ENCODE data around the gene FAM120A. TPM values are rescaled to one million over a fixed set of nuclear protein-coding genes. Genes with fewer than 3 reads are reported as not detected.

FAM120A gene
- total RNA-seq, 4 donors from 2014 or later: 67.5 to 108 (median 89.8) TPM

DNA sequence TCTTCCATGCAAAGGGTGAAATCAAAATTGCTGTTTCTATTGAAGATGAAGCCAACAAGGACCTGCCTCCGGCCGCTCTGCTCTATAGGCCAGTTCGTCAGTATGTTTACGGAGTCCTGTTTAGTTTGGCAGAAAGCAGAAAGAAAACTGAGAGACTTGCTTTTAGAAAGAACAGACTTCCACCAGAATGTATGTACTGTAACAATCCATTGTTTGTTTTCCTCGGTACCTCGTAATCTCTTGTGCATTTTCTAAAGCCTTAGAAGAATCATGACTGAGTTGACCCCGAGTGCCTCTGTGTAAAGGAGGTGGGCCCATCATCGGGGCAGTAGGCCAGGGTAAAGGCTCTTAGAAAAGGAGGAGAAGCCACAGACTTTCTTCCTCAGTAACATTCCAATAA lies 80.7 kb downstream of the FAM120A start:
- Histone ChIP-seq H3K4me3 (no peak overlapping the region), H3K27ac (no peak overlapping the region), H3K9me3 (no peaks in the 10 kb centered on the region), H3K27me3 (no peaks in the 10 kb centered on the region), H3K4me1 (peaks cover 3% of the 10 kb centered on the region), H3K36me3 (peaks cover 69% of the 10 kb centered on the region)
- 93% methylated on average over 8 of the region's 8 CpGs for WGBS
- TF ChIP-seq EP300 (IDR thresholded peaks at IDR 0.05) (no peak), POLR2A (IDR thresholded peaks at IDR 0.05) (no peak), POLR2AphosphoS5 (IDR thresholded peaks at IDR 0.05) (no peak)
- TF ChIP-seq, protein P1, sequence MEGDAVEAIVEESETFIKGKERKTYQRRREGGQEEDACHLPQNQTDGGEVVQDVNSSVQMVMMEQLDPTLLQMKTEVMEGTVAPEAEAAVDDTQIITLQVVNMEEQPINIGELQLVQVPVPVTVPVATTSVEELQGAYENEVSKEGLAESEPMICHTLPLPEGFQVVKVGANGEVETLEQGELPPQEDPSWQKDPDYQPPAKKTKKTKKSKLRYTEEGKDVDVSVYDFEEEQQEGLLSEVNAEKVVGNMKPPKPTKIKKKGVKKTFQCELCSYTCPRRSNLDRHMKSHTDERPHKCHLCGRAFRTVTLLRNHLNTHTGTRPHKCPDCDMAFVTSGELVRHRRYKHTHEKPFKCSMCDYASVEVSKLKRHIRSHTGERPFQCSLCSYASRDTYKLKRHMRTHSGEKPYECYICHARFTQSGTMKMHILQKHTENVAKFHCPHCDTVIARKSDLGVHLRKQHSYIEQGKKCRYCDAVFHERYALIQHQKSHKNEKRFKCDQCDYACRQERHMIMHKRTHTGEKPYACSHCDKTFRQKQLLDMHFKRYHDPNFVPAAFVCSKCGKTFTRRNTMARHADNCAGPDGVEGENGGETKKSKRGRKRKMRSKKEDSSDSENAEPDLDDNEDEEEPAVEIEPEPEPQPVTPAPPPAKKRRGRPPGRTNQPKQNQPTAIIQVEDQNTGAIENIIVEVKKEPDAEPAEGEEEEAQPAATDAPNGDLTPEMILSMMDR (IDR thresholded peaks at IDR 0.05): no peak
- no peak for DNase-seq (ENCODE audit: low spot score in 2 of 2)

DNA sequence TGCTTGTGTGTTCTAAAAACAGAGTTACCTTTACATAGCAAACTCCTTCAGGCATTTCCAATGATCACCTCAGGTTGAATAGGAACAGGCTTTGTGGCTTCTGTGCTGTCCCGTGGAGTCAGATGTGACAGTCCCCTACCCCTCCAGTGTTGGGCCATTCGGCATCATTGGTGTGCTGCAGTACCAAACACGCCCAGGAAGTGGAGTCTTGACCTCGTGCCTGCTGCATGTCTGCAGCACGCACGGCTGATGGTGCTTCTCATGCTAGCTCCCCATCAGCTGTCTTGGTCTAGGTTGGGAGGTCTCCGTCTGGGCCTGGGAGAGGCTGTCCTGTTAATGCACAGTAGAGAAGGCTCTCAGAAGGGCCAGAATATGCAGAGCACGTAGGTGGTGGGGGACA lies 82.4 kb downstream of the FAM120A start:
- no peak for TF ChIP-seq POLR2A (IDR thresholded peaks at IDR 0.05)
- TF ChIP-seq, protein P1 (IDR thresholded peaks at IDR 0.05): no peak
- no peak for TF ChIP-seq POLR2AphosphoS5 (IDR thresholded peaks at IDR 0.05)
- no peak for TF ChIP-seq EP300 (IDR thresholded peaks at IDR 0.05)
- DNase-seq (ENCODE audit: low spot score in 2 of 2): no peak
- H3K27ac ChIP-seq: no peak overlapping the region
- no peak overlapping the region for H3K4me3 ChIP-seq
- H3K36me3 ChIP-seq: peaks cover 62% of the 10 kb centered on the region
- peaks cover 3% of the 10 kb centered on the region for H3K4me1 ChIP-seq
- no peaks in the 10 kb centered on the region for H3K27me3 ChIP-seq
- WGBS: 93% methylated on average over 8 of the region's 8 CpGs
- no peaks in the 10 kb centered on the region for H3K9me3 ChIP-seq

DNA sequence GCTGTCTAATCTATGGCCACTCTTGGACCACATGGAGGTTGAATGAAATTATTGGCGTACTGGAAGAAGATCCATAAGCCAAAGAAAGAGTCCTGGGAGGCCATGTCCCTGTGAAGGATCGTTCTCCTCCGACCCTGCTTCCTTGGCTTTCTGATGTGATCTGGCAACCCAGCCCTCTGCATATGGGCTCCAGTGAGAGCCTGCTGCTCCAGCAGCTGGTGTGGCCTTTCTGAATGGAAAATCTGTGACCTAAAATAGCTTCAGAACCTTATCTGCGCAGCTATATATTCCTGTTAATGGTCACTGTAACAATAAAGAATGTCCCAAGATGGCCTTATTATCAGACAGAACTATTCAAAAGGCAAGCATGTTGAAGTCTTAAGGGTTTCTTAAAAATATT lies 84.7 kb downstream of the FAM120A start:
- H3K36me3 ChIP-seq: peaks cover 52% of the 10 kb centered on the region
- DNase-seq (ENCODE audit: low spot score in 2 of 2): no peak
- H3K4me3 ChIP-seq: no peak overlapping the region
- no peak overlapping the region for H3K27ac ChIP-seq
- H3K4me1 ChIP-seq: peaks cover 3% of the 10 kb centered on the region
- WGBS: 81% methylated on average over 4 of the region's 4 CpGs
- H3K27me3 ChIP-seq: no peaks in the 10 kb centered on the region
- TF ChIP-seq, protein P1 (IDR thresholded peaks at IDR 0.05): no peak
- TF ChIP-seq EP300 (IDR thresholded peaks at IDR 0.05) (no peak), POLR2A (IDR thresholded peaks at IDR 0.05) (no peak), POLR2AphosphoS5 (IDR thresholded peaks at IDR 0.05) (no peak)
- no peaks in the 10 kb centered on the region for H3K9me3 ChIP-seq

DNA sequence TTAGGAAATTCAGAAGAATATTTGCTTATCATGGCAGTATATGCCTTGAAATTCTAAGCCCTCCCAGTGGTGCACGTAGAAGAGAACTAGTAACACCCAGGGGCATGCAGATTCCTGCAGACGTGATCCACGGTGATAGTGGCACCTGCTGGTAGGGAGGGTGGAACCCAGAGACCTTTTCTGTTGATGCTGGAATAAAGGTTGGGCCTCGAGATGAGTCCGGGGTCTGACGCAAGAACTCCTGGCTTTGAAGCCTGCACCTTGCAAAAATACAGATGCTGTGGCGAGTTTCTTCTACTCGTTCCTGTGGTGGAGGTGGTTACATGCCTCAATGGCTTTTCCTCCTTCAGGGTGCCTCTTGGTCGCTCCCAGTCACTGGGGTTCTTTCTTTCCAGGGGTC lies 85.4 kb downstream of the FAM120A start:
- TF ChIP-seq EP300 (IDR thresholded peaks at IDR 0.05) (no peak), POLR2AphosphoS5 (IDR thresholded peaks at IDR 0.05) (no peak), POLR2A (IDR thresholded peaks at IDR 0.05) (no peak)
- TF ChIP-seq, protein P1 (IDR thresholded peaks at IDR 0.05): no peak
- H3K4me1 ChIP-seq: no peaks in the 10 kb centered on the region
- no peak for DNase-seq (ENCODE audit: low spot score in 2 of 2)
- H3K4me3 ChIP-seq: no peak overlapping the region
- H3K36me3 ChIP-seq: peaks cover 46% of the 10 kb centered on the region
- no peaks in the 10 kb centered on the region for H3K9me3 ChIP-seq
- H3K27ac ChIP-seq: no peak overlapping the region
- 74% methylated on average over 9 of the region's 9 CpGs for WGBS
- H3K27me3 ChIP-seq: no peaks in the 10 kb centered on the region

DNA sequence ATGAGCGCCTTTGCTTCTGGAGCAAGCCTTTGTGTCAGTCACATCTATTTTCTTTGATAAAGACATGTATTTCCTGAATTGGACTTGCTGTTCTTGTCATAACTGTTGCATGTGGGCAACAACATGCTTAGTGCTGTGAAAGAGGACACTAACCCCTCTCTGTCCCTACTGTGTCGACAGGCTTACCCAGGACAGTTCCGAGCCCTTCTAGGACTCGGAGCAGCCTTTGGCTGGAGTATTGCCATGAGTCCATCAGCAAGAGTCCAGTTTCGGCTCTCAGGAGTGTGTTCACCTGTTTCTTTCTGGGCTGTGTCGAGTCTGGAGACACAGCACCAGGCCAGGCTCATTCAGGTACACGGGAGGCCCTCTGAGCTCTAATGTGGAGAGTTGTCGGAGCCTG lies 88.8 kb downstream of the FAM120A start:
- Histone ChIP-seq H3K4me1 (peaks cover 3% of the 10 kb centered on the region), H3K4me3 (no peak overlapping the region), H3K9me3 (no peaks in the 10 kb centered on the region), H3K27me3 (no peaks in the 10 kb centered on the region), H3K36me3 (peaks cover 36% of the 10 kb centered on the region), H3K27ac (no peak overlapping the region)
- TF ChIP-seq POLR2A (IDR thresholded peaks at IDR 0.05): no peak
- TF ChIP-seq EP300 (IDR thresholded peaks at IDR 0.05): no peak
- no peak for TF ChIP-seq POLR2AphosphoS5 (IDR thresholded peaks at IDR 0.05)
- WGBS: 89% methylated on average over 8 of the region's 8 CpGs
- DNase-seq (ENCODE audit: low spot score in 2 of 2): no peak

DNA sequence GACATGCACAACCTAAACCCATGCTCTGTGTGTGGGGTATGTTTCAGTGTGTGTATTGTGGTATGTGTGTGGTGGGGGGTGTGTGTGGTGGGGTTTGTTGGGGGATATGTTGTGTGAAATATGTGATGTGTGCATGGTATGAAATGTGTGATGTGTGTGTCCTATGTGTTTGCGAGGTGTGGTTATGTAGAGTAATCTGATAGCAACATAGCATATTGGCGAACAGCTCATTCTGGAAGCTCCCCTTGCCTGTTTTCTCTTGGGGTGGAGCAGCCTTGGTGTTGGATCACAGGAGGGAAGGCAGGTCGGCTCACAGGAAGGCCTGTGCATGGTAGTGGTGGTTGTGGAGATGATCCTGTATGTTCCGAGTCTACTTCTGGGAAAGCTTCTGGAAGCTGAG lies 89.5 kb downstream of the FAM120A start:
- DNase-seq (ENCODE audit: low spot score in 2 of 2): no peak
- H3K27me3 ChIP-seq: no peaks in the 10 kb centered on the region
- TF ChIP-seq POLR2AphosphoS5 (IDR thresholded peaks at IDR 0.05) (no peak), POLR2A (IDR thresholded peaks at IDR 0.05) (no peak), EP300 (IDR thresholded peaks at IDR 0.05) (no peak)
- TF ChIP-seq, protein P1 (IDR thresholded peaks at IDR 0.05): no peak
- H3K9me3 ChIP-seq: no peaks in the 10 kb centered on the region
- 58% methylated on average over 4 of the region's 4 CpGs for WGBS
- no peak overlapping the region for H3K27ac ChIP-seq
- H3K4me3 ChIP-seq: no peak overlapping the region
- H3K4me1 ChIP-seq: peaks cover 3% of the 10 kb centered on the region
- peaks cover 37% of the 10 kb centered on the region for H3K36me3 ChIP-seq
